HL-60 (cell line): ENCODE data around the gene NAXE.

Source experiments
- DNase-seq, 2 experiments: peaks; one replicate each; pipeline ENCODE4 v3.0.0-alpha.2; 2010 to 2020; ENCODE audit warnings: low read depth in 1 of 2, low spot score in 1 of 2
- H3K27ac ChIP-seq: fragments of 250-450 bp; sonication (Bioruptor Pico); replicated peaks from 2 replicates; pipeline ENCODE4 v1.5.1; 2020; ENCODE audit warnings: mild to moderate bottlenecking, moderate library complexity
- H3K27me3 ChIP-seq: fragments of 250-450 bp; sonication (Bioruptor Pico); 2 replicates; pipeline ENCODE4 v1.5.1; 2021; ENCODE audit warnings: mild to moderate bottlenecking, moderate library complexity; ENCODE audit not compliant: insufficient read depth, poor library complexity, severe bottlenecking
- H3K4me3 ChIP-seq: replicated peaks from 2 replicates; pipeline ENCODE4 v1.5.1; 2011; ENCODE audit warnings: mild to moderate bottlenecking, control low read depth, low read length; ENCODE audit not compliant: insufficient read depth
- CTCF ChIP-seq: IDR thresholded peaks from one replicate; pipeline ENCODE4 v1.5.1; 2011; ENCODE audit warnings: low read length, control low read depth, inconsistent platforms; ENCODE audit not compliant: insufficient read depth
- GABPA ChIP-seq: IDR thresholded peaks from 2 replicates; pipeline ENCODE4 v1.6.1; 2012; ENCODE audit warnings: low read depth
- POLR2AphosphoS5 ChIP-seq: IDR thresholded peaks from 2 replicates; pipeline ENCODE4 v1.6.1; 2012; ENCODE audit warnings: low read depth
- SPI1 ChIP-seq: IDR thresholded peaks from 2 replicates; pipeline ENCODE4 v1.6.1; 2012; ENCODE audit warnings: low read depth, mild to moderate bottlenecking, borderline replicate concordance
- TF ChIP-seq, protein P1 (sequence below): IDR thresholded peaks from 2 replicates; pipeline ENCODE4 v1.6.1; 2012; ENCODE audit warnings: low read depth; ENCODE audit not compliant: insufficient replicate concordance

NAXE gene

GRCh38 chr1:156579472-156579871, 12.1 kb upstream of the NAXE start, which contains the start of gene TTC24:
Gene TTC24 (plus strand): TSS chr1:156579723. CDS start chr1:156581365, 1,642 bp downstream.
- DNase-seq = no peak
- TF ChIP-seq CTCF (no peak), POLR2AphosphoS5 (no peak), SPI1 (no peak), GABPA (no peak)
- TF ChIP-seq, protein P1, sequence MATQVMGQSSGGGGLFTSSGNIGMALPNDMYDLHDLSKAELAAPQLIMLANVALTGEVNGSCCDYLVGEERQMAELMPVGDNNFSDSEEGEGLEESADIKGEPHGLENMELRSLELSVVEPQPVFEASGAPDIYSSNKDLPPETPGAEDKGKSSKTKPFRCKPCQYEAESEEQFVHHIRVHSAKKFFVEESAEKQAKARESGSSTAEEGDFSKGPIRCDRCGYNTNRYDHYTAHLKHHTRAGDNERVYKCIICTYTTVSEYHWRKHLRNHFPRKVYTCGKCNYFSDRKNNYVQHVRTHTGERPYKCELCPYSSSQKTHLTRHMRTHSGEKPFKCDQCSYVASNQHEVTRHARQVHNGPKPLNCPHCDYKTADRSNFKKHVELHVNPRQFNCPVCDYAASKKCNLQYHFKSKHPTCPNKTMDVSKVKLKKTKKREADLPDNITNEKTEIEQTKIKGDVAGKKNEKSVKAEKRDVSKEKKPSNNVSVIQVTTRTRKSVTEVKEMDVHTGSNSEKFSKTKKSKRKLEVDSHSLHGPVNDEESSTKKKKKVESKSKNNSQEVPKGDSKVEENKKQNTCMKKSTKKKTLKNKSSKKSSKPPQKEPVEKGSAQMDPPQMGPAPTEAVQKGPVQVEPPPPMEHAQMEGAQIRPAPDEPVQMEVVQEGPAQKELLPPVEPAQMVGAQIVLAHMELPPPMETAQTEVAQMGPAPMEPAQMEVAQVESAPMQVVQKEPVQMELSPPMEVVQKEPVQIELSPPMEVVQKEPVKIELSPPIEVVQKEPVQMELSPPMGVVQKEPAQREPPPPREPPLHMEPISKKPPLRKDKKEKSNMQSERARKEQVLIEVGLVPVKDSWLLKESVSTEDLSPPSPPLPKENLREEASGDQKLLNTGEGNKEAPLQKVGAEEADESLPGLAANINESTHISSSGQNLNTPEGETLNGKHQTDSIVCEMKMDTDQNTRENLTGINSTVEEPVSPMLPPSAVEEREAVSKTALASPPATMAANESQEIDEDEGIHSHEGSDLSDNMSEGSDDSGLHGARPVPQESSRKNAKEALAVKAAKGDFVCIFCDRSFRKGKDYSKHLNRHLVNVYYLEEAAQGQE = no peak

DNA sequence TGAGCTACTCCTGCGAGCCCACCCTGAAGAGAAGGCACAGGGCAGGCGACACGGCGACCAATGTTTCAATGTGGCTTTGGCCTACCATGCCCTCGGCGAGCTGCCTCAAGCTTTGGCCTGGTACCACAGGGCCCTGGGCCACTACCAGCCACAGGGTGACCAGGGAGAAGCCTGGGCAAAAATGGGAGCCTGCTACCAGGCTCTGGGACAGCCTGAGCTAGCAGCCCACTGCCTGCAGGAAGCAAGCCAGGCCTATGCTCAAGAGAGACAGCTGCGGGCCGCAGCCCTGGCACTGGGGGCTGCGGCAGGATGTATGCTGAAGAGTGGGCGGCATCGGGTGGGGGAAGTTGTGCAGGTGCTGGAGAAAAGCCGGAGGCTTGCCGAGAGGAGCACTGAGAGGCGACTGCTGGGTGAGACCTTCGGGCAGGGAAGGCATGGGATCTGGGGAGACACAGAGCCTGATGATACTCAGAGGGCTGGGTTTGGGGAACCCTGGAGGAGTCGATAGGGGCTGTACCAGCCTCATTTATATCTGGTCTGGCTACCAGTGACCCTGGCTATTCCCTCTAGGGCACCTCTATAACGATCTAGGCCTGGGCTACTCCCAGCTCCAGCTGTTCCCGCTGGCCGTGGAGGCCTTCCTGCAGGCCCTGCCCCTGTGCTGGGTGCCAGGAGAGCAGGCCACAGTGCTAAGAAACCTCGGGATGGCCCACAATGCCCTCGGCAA, 9.8 kb upstream of the NAXE start:
- Histone ChIP-seq H3K4me3 (no peak overlapping the region), H3K27ac (no peak overlapping the region), H3K27me3 (no peaks in the 10 kb centered on the region)
- DNase-seq = no peak
- TF ChIP-seq SPI1 = no peak
- TF ChIP-seq POLR2AphosphoS5 = no peak
- TF ChIP-seq CTCF = no peak
- TF ChIP-seq, protein P1 = no peak
- no peak for TF ChIP-seq GABPA

More at GRCh38 chr1:156579472-156579871, 12.1 kb upstream of the NAXE start, which contains the start of gene TTC24:
- H3K27me3 ChIP-seq = no peaks in the 10 kb centered on the region
- no peak within 1 kb of the TSS for H3K27ac ChIP-seq
- H3K4me3 ChIP-seq = no peak within 1 kb of the TSS

DNA sequence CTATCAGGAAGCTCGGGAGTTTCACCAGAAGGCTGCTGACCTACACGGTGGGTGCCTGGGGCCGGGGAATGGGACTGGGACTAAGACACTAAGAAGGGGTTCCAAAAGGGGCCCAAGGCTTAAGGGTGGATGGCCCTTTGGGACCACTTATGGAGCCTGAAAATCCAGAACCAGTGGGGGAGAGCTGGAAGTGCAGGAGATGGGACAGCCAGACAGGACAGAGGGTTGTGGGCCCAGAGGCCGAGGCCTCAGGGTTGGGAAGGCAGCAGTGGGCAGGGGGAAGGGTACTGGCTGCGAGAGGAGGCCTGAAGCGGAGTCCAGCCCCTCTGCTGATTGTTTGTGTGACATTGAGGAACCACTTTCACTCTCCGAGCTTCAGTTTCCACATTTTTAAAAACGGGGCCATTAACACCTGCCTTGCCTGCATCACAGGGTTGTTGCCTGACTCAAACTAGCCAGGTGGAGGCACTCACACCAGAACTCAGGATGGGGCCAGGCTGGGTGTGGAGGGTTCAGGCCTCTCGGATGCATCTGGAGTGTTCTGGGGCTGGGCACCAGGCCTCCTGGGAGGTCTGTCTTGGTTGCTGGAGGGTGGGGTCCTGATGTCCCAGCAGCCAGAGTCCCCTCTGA, 9.1 kb upstream of the NAXE start:
- H3K27ac ChIP-seq = no peak overlapping the region
- H3K4me3 ChIP-seq = no peak overlapping the region

More for the DNA sequence above, 9.1 kb upstream of the NAXE start:
- DNase-seq = no peak
- TF ChIP-seq GABPA (no peak), CTCF (no peak), SPI1 (no peak), POLR2AphosphoS5 (no peak)
- TF ChIP-seq, protein P1 = no peak
- H3K27me3 ChIP-seq = no peaks in the 10 kb centered on the region
